IPS DF 4.7 (cell line): ENCODE data around the gene CHMP2A.
"Not testable (repeated sequence)": the region's sequence is repeated elsewhere in the genome, so short reads cannot be mapped to it uniquely, and the experiment has no call there.

ENCODE experiments used
- DNase-seq: peaks from one replicate; pipeline ENCODE4 v3.0.0-alpha.2; 2013; ENCODE audit warnings: low spot score; ENCODE audit errors: extremely low read depth

The CHMP2A gene

GRCh38 chr19:58513694-58514563, 41.0 kb downstream of the CHMP2A start:
- peak; percentile 53 for DNase-seq

DNA sequence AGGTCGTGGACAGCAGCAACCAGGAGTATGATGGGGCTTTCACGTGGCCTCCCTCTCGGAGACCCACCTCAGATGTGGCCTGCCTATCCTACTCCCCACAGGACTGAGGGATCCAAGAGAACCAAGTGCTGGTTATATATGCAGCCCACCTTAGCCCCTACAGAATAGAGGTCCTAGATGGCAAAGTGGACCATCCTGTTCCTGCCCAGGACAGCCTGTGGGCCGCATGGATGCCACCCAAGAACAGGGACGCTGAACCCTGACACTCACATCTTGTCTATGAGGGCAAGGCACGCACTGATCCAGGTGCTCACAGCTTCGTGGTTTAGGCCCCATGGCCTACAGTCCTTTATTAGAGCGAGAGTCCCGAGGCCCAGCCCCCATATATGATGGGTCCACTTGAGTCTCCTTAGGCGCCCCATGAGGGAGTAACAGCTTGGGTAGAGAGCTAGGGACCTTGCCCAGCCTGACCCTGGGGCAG, 41.7 kb downstream of the CHMP2A start:
- no peak for DNase-seq

DNA sequence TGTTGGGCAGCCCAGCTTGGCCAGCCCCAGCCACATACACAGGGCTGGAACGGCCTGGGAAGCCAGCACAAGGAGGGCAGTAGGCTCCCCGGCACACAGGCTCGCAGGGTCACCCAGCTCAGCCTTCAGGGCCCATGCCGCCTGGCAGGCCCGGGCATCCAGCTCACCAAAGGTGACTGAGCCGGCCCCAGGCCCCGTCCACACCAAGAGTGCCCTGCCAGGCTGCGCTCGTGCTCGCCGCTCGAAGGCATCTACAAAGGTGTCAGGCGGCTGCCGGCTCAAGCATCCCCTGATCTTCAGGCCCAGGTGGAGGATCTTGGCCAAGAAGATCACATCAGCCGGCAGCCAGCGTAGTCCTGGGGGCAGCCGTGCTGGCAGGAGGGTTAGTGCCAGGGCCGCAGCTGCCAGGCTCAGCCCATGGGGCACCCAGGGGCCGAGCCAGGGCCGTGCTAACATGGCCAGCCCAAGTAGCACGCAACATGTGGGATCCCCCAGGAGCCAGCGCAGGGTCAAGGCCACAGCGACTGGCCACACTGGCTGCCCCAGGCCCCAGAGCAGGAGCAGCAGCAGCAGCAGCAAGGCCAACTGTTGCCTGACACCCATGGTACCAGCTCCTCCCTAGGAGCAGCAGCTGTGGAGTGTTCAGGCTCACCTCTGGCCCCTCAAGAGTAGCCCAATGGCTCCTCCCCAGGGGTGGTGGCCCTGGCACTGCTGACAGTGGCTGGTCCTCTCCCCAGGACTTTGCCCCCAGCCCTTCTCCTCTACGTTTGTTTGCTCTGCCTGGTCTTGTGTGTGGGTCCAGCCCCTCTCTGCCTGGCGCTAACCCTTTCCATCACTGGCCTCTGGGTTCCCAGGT, 43.3 kb downstream of the CHMP2A start, which contains the start of gene SLC27A5:
Gene SLC27A5, minus strand, starts transcription at position 640 of the 856 bp plus-strand sequence. Its CDS starts 37 bp downstream, at position 603.
- no peak for DNase-seq

DNA sequence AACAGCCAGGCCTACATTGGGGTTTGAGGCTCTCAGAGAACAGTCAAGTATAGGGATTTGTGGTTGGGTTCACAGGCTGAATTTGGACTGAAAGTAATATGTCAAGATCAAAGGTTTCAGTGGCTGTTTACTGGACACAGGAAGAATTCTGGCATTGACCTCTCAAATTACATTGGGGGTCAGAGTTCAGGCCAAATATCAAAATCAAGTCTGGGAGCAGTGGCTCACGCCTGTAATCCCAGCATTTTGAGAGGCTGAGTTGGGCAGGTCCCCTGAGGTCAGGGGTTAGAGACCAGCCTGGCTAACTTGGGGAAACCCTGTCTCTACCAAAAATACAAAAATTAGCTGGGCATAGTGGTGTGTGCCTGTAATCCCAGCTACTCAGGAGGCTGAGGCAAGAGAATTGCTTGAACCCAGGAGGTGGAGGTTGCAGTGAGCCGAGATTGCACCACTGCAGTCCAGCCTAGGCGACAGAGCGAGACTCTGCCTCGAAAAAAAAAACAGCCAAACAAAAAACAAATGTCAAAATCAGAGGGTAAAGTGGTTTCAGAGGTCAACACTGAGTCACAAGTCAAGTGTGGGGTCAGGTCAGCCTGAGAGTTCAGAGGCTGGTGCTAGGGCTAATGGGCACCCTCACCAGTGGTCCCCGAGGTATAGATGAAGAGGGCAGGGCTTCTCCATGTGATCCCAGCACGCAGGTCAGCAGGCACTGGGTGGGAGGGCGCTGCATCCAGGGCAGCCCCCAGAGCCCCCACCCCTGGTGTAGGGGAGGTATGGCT, 44.6 kb downstream of the CHMP2A start:
- DNase-seq: no peak

GRCh38 chr19:58509731-58510083, 45.2 kb downstream of the CHMP2A start:
- DNase-seq: no peak

GRCh38 chr19:58507602-58508223, 47.2 kb downstream of the CHMP2A start:
- not testable (repeated sequence) for DNase-seq
